Loucy (cell line): ENCODE data around the gene R3HDM1.

Experiments used
- H2AFZ ChIP-seq: fragments of 200-600 bp; sonication (generic); 2 replicates; pipeline ENCODE4 v1.6.0; 2016; ENCODE audit warnings: antibody characterized with exemption, mild to moderate bottlenecking, low read length, moderate library complexity
- H3F3A ChIP-seq: fragments of 200-600 bp; 2 replicates; pipeline ENCODE4 v1.6.0; 2016; ENCODE audit warnings: antibody characterized with exemption, low read depth, mild to moderate bottlenecking
- H3K27me3 ChIP-seq: fragments of 200-600 bp; sonication (generic); 2 replicates; pipeline ENCODE4 v1.6.1; 2014; ENCODE audit warnings: low read length, mild to moderate bottlenecking; ENCODE audit not compliant: insufficient read depth, poor library complexity, severe bottlenecking
- H3K36me3 ChIP-seq: fragments of 200-600 bp; sonication (generic); 2 replicates; pipeline ENCODE4 v1.6.1; 2016; ENCODE audit warnings: low read length; ENCODE audit not compliant: insufficient read depth
- H3K4me1 ChIP-seq: fragments of 200-600 bp; sonication (generic); 2 replicates; pipeline ENCODE4 v1.5.1; 2014; ENCODE audit warnings: low read length, mild to moderate bottlenecking; ENCODE audit not compliant: insufficient read depth, poor library complexity, severe bottlenecking
- H3K4me2 ChIP-seq: fragments of 200-600 bp; sonication (generic); 2 replicates; pipeline ENCODE4 v1.6.0; 2014; ENCODE audit warnings: antibody characterized with exemption, low read length, low read depth, mild to moderate bottlenecking; ENCODE audit not compliant: poor library complexity, severe bottlenecking
- H3K4me3 ChIP-seq: fragments of 200-600 bp; sonication (generic); 2 replicates; pipeline ENCODE4 v1.5.1; 2014; ENCODE audit warnings: low read length, mild to moderate bottlenecking, mixed read lengths; ENCODE audit not compliant: poor library complexity, severe bottlenecking
- H3K79me2 ChIP-seq: fragments of 200-600 bp; sonication (generic); 2 replicates; pipeline ENCODE4 v1.6.1; 2014; ENCODE audit warnings: low read length; ENCODE audit not compliant: insufficient read depth
- H3K9ac ChIP-seq: fragments of 200-600 bp; sonication (generic); 2 replicates; pipeline ENCODE4 v1.6.0; 2014; ENCODE audit warnings: mild to moderate bottlenecking, low read depth, low read length, moderate library complexity; ENCODE audit not compliant: poor library complexity, severe bottlenecking
- H3K9me2 ChIP-seq: fragments of 200-600 bp; sonication (generic); replicated peaks from 2 replicates; pipeline ENCODE4 v1.6.1; 2016; ENCODE audit warnings: low read depth, low read length, mixed read lengths
- H3K9me3 ChIP-seq: fragments of 200-600 bp; sonication (generic); 2 replicates; pipeline ENCODE4 v1.6.1; 2014; ENCODE audit warnings: mild to moderate bottlenecking, antibody characterized with exemption, low read length, low read depth; ENCODE audit not compliant: insufficient read depth
- H4K20me1 ChIP-seq: fragments of 200-600 bp; sonication (generic); 2 replicates; pipeline ENCODE4 v1.6.0; 2014; ENCODE audit warnings: antibody characterized with exemption, low read length, mild to moderate bottlenecking; ENCODE audit not compliant: insufficient read depth, poor library complexity, severe bottlenecking
- CTCF ChIP-seq: fragments of 200-600 bp; sonication (generic); conservative IDR thresholded peaks from 2 replicates; pipeline ENCODE4 v1.5.1; 2014; ENCODE audit warnings: mild to moderate bottlenecking, antibody characterized with exemption, low read length
- EZH2phosphoT487 ChIP-seq: fragments of 200-600 bp; IDR thresholded peaks from 2 replicates; pipeline ENCODE4 v1.6.1; 2018; ENCODE audit warnings: antibody characterized with exemption, mild to moderate bottlenecking, moderate library complexity, borderline replicate concordance

Gene R3HDM1

GRCh38 chr2:135676031-135676430 lies 144.7 kb downstream of the R3HDM1 start:
- Histone ChIP-seq H3K4me2 (no peak overlapping the region), H3K36me3 (peaks cover 65% of the 10 kb centered on the region), H3F3A (no peaks in the 10 kb centered on the region), H3K79me2 (no peaks in the 10 kb centered on the region), H2AFZ (no peak overlapping the region), H3K4me1 (no peaks in the 10 kb centered on the region), H3K9ac (no peak overlapping the region), H3K9me3 (no peaks in the 10 kb centered on the region), H4K20me1 (no peaks in the 10 kb centered on the region), H3K4me3 (no peak overlapping the region), H3K27me3 (no peaks in the 10 kb centered on the region), H3K9me2 (no peaks in the 10 kb centered on the region)
- TF ChIP-seq EZH2phosphoT487 (no peak), CTCF (no peak)

GRCh38 chr2:135679125-135679524 lies 147.8 kb downstream of the R3HDM1 start:
- H3F3A ChIP-seq: no peaks in the 10 kb centered on the region
- H3K4me2 ChIP-seq: no peak overlapping the region
- H3K79me2 ChIP-seq: no peaks in the 10 kb centered on the region
- no peaks in the 10 kb centered on the region for H3K4me1 ChIP-seq
- TF ChIP-seq CTCF: no peak
- no peak for TF ChIP-seq EZH2phosphoT487
- no peaks in the 10 kb centered on the region for H3K9me2 ChIP-seq
- no peak overlapping the region for H3K9ac ChIP-seq
- H4K20me1 ChIP-seq: no peaks in the 10 kb centered on the region
- no peak overlapping the region for H3K4me3 ChIP-seq
- H2AFZ ChIP-seq: no peak overlapping the region
- peaks cover 62% of the 10 kb centered on the region for H3K36me3 ChIP-seq
- H3K27me3 ChIP-seq: no peaks in the 10 kb centered on the region
- no peaks in the 10 kb centered on the region for H3K9me3 ChIP-seq

GRCh38 chr2:135685361-135685760 lies 154.1 kb downstream of the R3HDM1 start:
- Histone ChIP-seq H3K4me3 (no peak overlapping the region), H3F3A (no peaks in the 10 kb centered on the region), H3K36me3 (peaks cover 47% of the 10 kb centered on the region), H2AFZ (no peak overlapping the region), H3K9ac (no peak overlapping the region), H3K4me1 (no peaks in the 10 kb centered on the region), H3K9me2 (no peaks in the 10 kb centered on the region), H3K27me3 (no peaks in the 10 kb centered on the region), H3K79me2 (no peaks in the 10 kb centered on the region), H3K9me3 (no peaks in the 10 kb centered on the region), H3K4me2 (no peak overlapping the region), H4K20me1 (no peaks in the 10 kb centered on the region)
- no peak for TF ChIP-seq EZH2phosphoT487
- no peak for TF ChIP-seq CTCF
